ENCODE results near the gene MACO1. TPM values are rescaled to one million over a fixed set of nuclear protein-coding genes. Genes with fewer than 3 reads are reported as not detected.

MACO1 gene
- total and polyA plus RNA-seq, 2 of the 13 experiments (the other 11 are each of a cell fraction or from before 2014, with no cell fraction given), result 9.7 to 17.0 TPM

DNA sequence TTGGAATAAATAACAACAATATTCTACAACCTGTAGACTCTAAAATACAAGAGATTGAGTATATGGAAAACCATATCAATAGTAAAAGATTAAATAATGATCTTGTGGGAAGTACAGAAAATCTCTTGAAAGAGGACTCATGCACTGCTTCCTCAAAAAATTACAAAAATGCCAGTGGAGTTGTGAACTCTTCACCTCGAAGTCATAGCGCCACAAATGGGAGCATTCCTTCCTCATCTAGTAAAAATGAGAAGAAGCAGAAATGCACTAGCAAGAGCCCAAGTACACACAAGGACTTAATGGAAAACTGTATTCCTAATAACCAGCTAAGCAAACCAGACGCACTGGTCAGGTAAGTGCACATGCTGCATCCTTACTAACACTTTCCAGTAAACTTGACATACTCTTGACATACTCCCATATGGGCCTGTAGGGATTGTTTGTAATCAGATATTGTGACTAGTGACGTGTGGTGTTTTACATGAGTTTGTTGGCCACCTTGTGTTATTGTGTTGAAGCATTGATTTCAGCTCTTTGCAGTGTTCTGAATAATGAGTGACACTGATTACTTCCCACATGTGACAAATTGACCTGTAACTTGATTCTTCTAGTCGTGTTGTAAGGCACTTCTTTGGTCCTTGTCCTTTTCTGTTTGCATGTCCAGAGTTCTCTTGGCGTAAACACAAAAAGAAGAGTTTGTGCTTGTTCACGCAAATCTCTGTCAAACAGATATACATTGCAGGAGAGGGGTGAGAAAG, 28.0 kb downstream of the MACO1 start (continued):
- TF ChIP-seq, protein P1, sequence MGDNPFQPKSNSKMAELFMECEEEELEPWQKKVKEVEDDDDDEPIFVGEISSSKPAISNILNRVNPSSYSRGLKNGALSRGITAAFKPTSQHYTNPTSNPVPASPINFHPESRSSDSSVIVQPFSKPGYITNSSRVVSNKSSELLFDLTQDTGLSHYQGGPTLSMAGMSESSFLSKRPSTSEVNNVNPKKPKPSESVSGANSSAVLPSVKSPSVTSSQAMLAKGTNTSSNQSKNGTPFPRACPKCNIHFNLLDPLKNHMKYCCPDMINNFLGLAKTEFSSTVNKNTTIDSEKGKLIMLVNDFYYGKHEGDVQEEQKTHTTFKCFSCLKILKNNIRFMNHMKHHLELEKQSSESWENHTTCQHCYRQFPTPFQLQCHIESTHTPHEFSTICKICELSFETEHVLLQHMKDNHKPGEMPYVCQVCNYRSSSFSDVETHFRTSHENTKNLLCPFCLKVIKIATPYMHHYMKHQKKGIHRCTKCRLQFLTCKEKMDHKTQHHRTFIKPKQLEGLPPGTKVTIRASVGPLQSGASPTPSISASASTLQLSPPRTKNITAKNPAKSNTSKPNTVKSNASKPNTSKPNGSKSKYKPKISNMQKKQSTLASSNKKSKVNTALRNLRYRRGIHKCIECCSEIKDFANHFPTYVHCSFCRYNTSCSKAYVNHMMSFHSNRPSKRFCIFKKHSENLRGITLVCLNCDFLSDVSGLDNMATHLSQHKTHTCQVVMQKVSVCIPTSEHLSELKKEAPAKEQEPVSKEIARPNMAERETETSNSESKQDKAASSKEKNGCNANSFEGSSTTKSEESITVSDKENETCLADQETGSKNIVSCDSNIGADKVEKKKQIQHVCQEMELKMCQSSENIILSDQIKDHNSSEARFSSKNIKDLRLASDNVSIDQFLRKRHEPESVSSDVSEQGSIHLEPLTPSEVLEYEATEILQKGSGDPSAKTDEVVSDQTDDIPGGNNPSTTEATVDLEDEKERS (CRISPR knock-in tag; IDR thresholded peaks at IDR 0.05), result no peak
- TF ChIP-seq, protein P2, sequence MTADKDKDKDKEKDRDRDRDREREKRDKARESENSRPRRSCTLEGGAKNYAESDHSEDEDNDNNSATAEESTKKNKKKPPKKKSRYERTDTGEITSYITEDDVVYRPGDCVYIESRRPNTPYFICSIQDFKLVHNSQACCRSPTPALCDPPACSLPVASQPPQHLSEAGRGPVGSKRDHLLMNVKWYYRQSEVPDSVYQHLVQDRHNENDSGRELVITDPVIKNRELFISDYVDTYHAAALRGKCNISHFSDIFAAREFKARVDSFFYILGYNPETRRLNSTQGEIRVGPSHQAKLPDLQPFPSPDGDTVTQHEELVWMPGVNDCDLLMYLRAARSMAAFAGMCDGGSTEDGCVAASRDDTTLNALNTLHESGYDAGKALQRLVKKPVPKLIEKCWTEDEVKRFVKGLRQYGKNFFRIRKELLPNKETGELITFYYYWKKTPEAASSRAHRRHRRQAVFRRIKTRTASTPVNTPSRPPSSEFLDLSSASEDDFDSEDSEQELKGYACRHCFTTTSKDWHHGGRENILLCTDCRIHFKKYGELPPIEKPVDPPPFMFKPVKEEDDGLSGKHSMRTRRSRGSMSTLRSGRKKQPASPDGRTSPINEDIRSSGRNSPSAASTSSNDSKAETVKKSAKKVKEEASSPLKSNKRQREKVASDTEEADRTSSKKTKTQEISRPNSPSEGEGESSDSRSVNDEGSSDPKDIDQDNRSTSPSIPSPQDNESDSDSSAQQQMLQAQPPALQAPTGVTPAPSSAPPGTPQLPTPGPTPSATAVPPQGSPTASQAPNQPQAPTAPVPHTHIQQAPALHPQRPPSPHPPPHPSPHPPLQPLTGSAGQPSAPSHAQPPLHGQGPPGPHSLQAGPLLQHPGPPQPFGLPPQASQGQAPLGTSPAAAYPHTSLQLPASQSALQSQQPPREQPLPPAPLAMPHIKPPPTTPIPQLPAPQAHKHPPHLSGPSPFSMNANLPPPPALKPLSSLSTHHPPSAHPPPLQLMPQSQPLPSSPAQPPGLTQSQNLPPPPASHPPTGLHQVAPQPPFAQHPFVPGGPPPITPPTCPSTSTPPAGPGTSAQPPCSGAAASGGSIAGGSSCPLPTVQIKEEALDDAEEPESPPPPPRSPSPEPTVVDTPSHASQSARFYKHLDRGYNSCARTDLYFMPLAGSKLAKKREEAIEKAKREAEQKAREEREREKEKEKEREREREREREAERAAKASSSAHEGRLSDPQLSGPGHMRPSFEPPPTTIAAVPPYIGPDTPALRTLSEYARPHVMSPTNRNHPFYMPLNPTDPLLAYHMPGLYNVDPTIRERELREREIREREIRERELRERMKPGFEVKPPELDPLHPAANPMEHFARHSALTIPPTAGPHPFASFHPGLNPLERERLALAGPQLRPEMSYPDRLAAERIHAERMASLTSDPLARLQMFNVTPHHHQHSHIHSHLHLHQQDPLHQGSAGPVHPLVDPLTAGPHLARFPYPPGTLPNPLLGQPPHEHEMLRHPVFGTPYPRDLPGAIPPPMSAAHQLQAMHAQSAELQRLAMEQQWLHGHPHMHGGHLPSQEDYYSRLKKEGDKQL (CRISPR knock-in tag; IDR thresholded peaks at IDR 0.05; ENCODE audit: low read depth), result no peak
- TF ChIP-seq, protein P3, sequence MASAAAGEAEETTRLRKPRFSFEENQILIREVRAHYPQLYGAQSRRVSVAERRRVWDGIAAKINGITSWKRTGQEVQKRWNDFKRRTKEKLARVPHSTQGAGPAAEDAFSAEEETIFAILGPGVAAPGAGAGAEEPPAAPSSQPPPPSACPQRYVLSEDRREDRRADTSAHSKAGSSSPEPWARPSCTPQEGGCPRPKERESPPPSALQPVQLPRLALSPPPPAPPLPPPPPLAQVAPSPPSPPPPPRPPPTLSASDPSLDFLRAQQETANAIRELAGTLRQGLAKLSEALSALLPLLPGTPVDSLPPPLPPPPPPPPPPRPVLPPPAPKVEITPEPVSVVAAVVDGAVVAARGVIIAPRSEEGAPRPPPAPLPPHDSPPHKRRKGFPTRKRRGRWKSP (CRISPR knock-in tag; IDR thresholded peaks at IDR 0.05), result no peak
- TF ChIP-seq ZMYM3 (CRISPR knock-in tag; IDR thresholded peaks at IDR 0.05), result 0 out of 2 replicates have a peak, but pooled peaks have one; percentile 46
- no peak for TF ChIP-seq ATF7-NPFF (CRISPR knock-in tag; IDR thresholded peaks at IDR 0.05; ENCODE audit: low read depth)
- no peak for TF ChIP-seq KLF11 (CRISPR knock-in tag; IDR thresholded peaks at IDR 0.05)
- TF ChIP-seq, protein P4, sequence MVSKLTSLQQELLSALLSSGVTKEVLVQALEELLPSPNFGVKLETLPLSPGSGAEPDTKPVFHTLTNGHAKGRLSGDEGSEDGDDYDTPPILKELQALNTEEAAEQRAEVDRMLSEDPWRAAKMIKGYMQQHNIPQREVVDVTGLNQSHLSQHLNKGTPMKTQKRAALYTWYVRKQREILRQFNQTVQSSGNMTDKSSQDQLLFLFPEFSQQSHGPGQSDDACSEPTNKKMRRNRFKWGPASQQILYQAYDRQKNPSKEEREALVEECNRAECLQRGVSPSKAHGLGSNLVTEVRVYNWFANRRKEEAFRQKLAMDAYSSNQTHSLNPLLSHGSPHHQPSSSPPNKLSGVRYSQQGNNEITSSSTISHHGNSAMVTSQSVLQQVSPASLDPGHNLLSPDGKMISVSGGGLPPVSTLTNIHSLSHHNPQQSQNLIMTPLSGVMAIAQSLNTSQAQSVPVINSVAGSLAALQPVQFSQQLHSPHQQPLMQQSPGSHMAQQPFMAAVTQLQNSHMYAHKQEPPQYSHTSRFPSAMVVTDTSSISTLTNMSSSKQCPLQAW (CRISPR knock-in tag; IDR thresholded peaks at IDR 0.05), result no peak; the same call in 1 of the 2 replicates
- no peak for TF ChIP-seq ZNF44 (CRISPR knock-in tag; IDR thresholded peaks at IDR 0.05)
- TF ChIP-seq ZNF205 (CRISPR knock-in tag; IDR thresholded peaks at IDR 0.05), result 0 out of 2 replicates have a peak, but pooled peaks have one; percentile 23
- TF ChIP-seq, protein P5, sequence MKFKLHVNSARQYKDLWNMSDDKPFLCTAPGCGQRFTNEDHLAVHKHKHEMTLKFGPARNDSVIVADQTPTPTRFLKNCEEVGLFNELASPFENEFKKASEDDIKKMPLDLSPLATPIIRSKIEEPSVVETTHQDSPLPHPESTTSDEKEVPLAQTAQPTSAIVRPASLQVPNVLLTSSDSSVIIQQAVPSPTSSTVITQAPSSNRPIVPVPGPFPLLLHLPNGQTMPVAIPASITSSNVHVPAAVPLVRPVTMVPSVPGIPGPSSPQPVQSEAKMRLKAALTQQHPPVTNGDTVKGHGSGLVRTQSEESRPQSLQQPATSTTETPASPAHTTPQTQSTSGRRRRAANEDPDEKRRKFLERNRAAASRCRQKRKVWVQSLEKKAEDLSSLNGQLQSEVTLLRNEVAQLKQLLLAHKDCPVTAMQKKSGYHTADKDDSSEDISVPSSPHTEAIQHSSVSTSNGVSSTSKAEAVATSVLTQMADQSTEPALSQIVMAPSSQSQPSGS (CRISPR knock-in tag; IDR thresholded peaks at IDR 0.05), result 0 out of 2 replicates have a peak, but pooled peaks have one; percentile 35
- no peak for TF ChIP-seq RBM39 (IDR thresholded peaks at IDR 0.05; ENCODE audit: low read depth, low read length, poor library complexity, severe bottlenecking)

Measured in HepG2 (cell line).